Activated CD8-positive, alpha-beta memory T cell treated with anti-CD3 and anti-CD28 coated beads for 36 hours (primary cell): ENCODE measurements around the gene RGMB. TPM values are rescaled to one million over a fixed set of nuclear protein-coding genes. Genes with fewer than 3 reads are reported as not detected.
"Not testable (repeated sequence)": the region's sequence is repeated elsewhere in the genome, so short reads cannot be mapped to it uniquely, and the experiment has no call there.

ENCODE experiments used
- CTCF ChIA-PET: fragments of 350-600 bp; sonication (Branson Sonifier 250); formaldehyde crosslinking; loops from one replicate; lab custom pipeline; 2021; ENCODE audit warnings: antibody characterized with exemption; lab: Charles Lee
- POLR2A ChIA-PET: fragments of 350-600 bp; sonication (Branson Sonifier 250); formaldehyde crosslinking; loops from one replicate; lab custom pipeline; 2021; ENCODE audit warnings: antibody characterized with exemption; lab: Charles Lee
- total RNA-seq, 2 experiments: library from RNA; stranded (reverse); gene quantifications; one replicate each; pipeline ENCODE4 v1.2.3, GENCODE V29; 2021

Gene RGMB
- 1 to 10 TPM; 4.1 to 4.4 TPM for total RNA-seq

- CTCF ChIA-PET, result no interaction called here
- POLR2A ChIA-PET, result no interaction called here
Measured at GRCh38 chr5:98773464-98774191, at the start of gene RGMB. Gene RGMB (plus strand): TSS chr5:98773663. CDS start chr5:98774071, 408 bp downstream.

- CTCF ChIA-PET, result no interaction called here
- POLR2A ChIA-PET, result no interaction called here
Measured at GRCh38 chr5:98726258-98726657, 47.2 kb upstream of the RGMB start.

- POLR2A ChIA-PET, result no interaction called here
- CTCF ChIA-PET, result no interaction called here
Measured at GRCh38 chr5:98727686-98728085, 45.8 kb upstream of the RGMB start.

- CTCF ChIA-PET, result no interaction called here
- POLR2A ChIA-PET, result no interaction called here
Measured at GRCh38 chr5:98734646-98735045, 38.8 kb upstream of the RGMB start.

GRCh38 chr5:98735806-98736507 is 37.5 kb upstream of the RGMB start:
- CTCF ChIA-PET, result no interaction called here
- POLR2A ChIA-PET, result no interaction called here

GRCh38 chr5:98736753-98737152 is 36.7 kb upstream of the RGMB start:
- CTCF ChIA-PET, result no interaction called here
- POLR2A ChIA-PET, result no interaction called here

GRCh38 chr5:98737441-98737840 is 36.0 kb upstream of the RGMB start:
- CTCF ChIA-PET, POLR2A ChIA-PET: not testable (repeated sequence)

- POLR2A ChIA-PET, result not testable (repeated sequence)
Measured at GRCh38 chr5:98738481-98739149, 34.8 kb upstream of the RGMB start.

GRCh38 chr5:98741926-98742325 is 31.5 kb upstream of the RGMB start:
- ChIA-PET POLR2A (no interaction called here), CTCF (no interaction called here)

More at GRCh38 chr5:98738481-98739149, 34.8 kb upstream of the RGMB start:
- CTCF ChIA-PET, result not testable (repeated sequence)

- ChIA-PET POLR2A (no interaction called here), CTCF (no interaction called here)
Measured at GRCh38 chr5:98742396-98743073, 30.9 kb upstream of the RGMB start.

- POLR2A ChIA-PET, CTCF ChIA-PET: not testable (repeated sequence)
Measured at GRCh38 chr5:98748259-98748658, 25.2 kb upstream of the RGMB start.

- ChIA-PET POLR2A (no interaction called here), CTCF (no interaction called here)
Measured at GRCh38 chr5:98749046-98749445, 24.4 kb upstream of the RGMB start.

GRCh38 chr5:98750693-98751092 is 22.8 kb upstream of the RGMB start:
- ChIA-PET CTCF (no interaction called here), POLR2A (no interaction called here)

GRCh38 chr5:98752331-98752730 is 21.1 kb upstream of the RGMB start:
- POLR2A ChIA-PET, result not testable (repeated sequence)
- CTCF ChIA-PET, result interaction anchor here (0.6 kb wide), 1 partner anchor 296 kb away, joined by 3 read pairs; no protein-coding TSS in a partner anchor

GRCh38 chr5:98752801-98753200 is 20.7 kb upstream of the RGMB start:
- POLR2A ChIA-PET, CTCF ChIA-PET: not testable (repeated sequence)

- CTCF ChIA-PET, result no interaction called here
Measured at GRCh38 chr5:98753507-98753906, 20.0 kb upstream of the RGMB start.

GRCh38 chr5:98755406-98755805 is 18.1 kb upstream of the RGMB start:
- ChIA-PET POLR2A (no interaction called here), CTCF (interaction anchor here (1.3 kb wide), 1 partner anchor 14 kb away, joined by 4 read pairs; no protein-coding TSS in a partner anchor)

More at GRCh38 chr5:98753507-98753906, 20.0 kb upstream of the RGMB start:
- POLR2A ChIA-PET, result no interaction called here

- CTCF ChIA-PET, result no interaction called here
- POLR2A ChIA-PET, result no interaction called here
Measured at GRCh38 chr5:98757978-98758377, 15.5 kb upstream of the RGMB start.

GRCh38 chr5:98763001-98763630 is 10.3 kb upstream of the RGMB start:
- CTCF ChIA-PET, result no interaction called here

More at GRCh38 chr5:98763001-98763630, 10.3 kb upstream of the RGMB start:
- POLR2A ChIA-PET, result no interaction called here
